GM18873 (cell line): ENCODE measurements around the gene SLC39A3.

ENCODE experiments used
- ATAC-seq: cut with Tn5 transposase; IDR thresholded peaks from one replicate; pipeline ENCODE4 v1.9.1; 2021; ENCODE audit warnings: mild to moderate bottlenecking, moderate library complexity, moderate number of reproducible peaks; ENCODE audit not compliant: unreplicated experiment, low FRiP score

SLC39A3 gene, protein sequence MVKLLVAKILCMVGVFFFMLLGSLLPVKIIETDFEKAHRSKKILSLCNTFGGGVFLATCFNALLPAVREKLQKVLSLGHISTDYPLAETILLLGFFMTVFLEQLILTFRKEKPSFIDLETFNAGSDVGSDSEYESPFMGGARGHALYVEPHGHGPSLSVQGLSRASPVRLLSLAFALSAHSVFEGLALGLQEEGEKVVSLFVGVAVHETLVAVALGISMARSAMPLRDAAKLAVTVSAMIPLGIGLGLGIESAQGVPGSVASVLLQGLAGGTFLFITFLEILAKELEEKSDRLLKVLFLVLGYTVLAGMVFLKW

DNA sequence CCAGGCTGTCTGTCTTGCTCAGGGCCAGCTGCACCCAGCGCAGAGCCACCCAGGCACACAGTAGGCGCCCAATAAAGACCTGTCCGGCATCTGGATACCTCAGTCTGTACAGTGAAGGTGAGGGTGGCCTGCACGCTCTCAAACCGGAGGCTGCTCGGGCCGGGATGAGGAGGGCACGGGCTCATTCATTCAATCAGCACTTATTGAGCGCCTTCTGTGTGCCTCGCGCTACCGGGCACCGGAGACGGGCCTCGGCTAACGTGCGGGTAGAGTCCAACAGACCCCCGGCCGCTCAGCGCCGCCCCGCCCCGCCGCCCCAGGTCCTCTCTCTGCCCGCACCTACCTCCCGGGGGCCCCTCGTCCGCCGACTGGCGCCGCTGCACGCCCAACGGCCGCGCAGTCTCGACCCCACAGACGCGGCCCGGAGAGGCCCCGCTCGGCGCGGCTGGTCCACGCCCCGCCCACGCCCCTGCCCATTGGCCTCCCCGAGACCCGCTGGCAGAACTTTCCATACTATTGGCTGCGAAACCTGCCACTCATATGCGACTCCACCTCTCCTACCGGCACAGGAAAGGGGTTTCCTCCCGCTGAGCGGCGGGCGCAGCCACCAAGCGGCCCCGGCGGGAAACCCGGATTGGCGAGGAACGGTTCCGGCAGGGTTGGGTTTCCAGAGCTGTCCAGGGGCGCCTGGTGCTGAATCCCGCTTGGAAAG lies at the start of gene SLC39A3:
TSS of gene SLC39A3 (minus strand) at position 416 of the 712 bp plus-strand sequence. CDS start 2,760 bp downstream, outside the sequence.
- peak; percentile 86 for ATAC-seq

DNA sequence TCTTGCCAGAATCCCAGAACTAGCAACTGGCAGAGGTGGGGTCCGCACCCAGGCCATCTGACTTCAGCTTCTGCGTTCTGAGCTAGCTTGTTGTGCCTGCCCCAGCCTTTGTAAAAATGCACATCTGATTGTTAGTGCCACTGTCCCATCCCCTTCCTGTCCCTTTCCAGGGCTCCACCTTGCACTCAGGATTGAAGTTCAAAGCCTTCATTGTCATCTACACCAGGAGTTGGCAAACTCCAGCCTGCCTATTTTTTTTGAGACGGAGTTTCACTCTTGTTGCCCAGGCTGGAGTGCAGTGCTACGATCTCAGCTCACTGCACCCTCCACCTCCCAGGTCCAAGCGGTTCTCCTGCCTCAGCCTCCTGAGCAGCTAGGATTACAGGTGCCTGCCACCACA lies 48.4 kb upstream of the SLC39A3 start:
- ATAC-seq, result no peak

DNA sequence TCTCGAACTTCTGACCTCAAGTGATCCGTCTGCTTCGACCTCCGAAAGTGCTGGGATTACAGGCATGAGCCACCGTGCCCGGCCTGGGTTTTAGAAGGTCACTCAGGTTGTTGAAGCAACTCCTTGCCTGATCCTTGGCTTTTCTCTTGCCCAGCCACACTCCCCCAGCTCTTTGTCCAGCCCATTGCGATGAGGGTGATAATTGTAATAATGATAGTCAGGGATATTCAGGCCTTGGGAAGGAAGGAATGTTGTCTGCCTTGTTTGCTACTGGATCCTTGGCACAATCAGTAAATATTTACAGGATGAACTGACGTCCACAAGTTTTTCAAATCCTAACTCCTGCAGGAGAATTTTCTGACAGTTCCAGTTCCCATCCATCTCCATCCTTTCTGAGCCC lies 47.3 kb upstream of the SLC39A3 start:
- ATAC-seq, result no peak

DNA sequence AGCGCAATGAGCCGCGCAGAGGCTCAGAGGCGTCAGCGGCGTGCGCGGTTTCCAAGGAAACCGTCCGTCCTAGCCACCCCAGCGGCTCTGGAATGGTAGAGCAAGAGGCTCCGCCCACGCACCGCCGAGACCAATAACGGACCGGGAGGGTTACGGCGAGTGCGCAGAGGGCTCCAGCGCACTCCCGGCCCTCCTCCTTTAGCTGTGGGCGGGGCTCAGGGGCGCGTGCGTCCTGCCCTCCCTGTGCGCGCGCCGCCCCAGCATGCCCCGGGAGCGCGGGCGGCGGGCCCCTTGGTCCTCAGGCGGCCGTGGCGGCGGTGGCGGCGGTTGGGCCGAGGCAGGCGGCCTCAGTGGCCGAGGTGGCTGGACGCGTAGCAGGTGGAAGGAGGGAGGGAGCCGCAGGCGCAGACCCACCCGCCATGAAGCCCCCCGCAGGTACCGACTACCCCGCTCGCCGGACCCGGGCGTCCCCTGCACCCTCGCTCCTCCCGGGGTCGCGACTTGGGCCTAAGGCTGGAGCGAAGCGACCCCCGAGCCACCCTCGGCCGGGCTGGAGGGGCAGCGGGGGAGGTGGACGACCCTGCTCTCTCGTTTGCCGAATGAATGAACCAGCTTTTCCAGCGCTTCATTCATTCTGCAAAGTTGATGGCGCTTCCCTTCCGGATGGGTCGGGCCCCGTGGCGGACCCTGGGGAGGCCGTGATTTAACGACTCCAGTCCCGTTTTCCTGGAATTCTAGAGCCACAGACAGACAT lies 45.6 kb upstream of the SLC39A3 start, which contains the start of gene THOP1:
TSS of gene THOP1 (plus strand) at position 260 of the 754 bp plus-strand sequence. CDS start at position 420, 160 bp downstream.
- peak; percentile 45 for ATAC-seq

DNA sequence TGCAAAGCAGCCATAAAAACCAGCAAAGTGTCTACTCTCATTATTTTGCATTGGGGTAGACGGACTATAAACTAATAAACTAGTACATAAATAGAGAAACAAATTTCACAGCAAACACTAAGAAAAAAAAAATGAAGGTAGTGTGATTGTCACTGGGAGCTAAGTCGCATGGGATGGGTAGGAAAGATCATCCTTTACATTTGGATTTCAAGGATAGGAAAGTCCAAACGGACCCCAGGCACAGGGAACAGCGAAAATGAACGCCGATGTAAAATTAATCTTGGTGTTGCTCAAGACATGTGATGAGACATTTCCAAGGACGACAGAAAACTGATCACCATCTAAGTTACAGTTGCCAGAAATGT lies 43.9 kb upstream of the SLC39A3 start:
- no peak for ATAC-seq

DNA sequence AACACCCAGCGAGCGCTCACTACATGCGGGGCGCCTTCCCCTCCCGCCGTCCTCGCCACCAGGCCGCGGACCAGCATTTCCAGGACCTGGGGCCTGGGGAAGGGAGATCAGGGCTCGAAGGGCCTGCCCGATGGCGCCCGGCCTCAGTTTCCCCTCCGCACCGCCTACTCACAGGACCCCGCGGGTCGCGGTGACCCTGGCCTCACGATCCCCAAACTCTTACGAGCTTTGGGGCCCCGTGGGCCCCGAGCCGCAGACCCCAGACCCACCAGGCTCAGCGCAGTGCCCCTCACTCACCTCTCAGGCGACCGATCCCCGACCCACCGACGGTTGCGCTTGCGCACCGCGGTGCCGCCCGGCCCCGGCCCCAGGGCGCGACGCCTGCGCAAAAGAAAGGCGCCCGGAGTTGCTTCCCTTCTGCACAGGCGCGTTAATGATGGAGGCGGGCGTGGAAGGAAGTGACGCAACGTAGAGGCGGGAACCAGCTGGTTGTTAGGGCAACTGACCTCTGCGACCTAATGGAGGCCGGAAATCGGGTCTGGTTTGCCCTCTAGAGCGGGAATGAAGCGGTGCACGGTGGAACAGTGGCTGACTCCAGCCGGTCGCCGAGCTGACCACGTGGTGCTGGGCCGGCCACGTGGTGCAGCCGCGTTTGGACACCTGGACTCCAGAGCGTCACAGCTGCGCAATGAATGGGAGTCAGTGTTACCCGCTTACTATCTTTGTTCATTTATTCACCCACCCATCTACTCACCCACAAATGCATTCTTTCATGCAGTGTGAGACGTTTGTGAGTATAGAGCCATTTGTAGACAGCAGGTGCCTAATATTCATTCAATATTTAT lies 43.3 kb upstream of the SLC39A3 start, which contains the start of gene SGTA:
TSS of gene SGTA (minus strand) at position 338 of the 845 bp plus-strand sequence. CDS start 14,205 bp downstream, outside the sequence.
- ATAC-seq, result peak; percentile 69

DNA sequence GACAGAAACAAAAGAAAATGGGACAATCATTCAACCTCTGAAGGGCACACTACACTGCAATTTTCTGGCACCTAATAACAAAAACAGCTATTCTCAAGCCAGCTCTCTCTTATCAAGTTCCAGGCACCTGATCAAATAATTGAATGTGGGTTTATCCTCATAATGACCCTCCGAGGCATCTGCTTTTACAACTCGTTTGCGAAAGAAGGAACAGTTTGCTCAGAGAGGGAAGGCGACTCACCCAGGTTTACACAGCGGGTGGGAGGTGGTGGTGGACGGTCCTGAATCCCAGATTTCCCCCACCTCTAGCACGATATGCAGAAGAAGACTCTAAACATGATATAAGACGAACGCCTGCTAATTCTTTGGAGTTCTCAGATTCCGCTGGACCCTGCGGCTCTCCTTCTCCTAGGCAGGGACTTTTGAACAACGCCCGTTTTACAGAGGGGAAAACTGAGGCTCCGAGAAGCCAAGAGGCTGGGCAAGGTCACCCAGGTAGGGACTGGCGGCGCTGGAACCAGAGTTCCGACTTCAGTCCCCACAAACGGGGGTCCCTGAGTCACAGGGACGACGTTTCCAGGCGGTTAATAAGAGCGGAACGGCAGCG lies 42.6 kb upstream of the SLC39A3 start:
- no peak for ATAC-seq

DNA sequence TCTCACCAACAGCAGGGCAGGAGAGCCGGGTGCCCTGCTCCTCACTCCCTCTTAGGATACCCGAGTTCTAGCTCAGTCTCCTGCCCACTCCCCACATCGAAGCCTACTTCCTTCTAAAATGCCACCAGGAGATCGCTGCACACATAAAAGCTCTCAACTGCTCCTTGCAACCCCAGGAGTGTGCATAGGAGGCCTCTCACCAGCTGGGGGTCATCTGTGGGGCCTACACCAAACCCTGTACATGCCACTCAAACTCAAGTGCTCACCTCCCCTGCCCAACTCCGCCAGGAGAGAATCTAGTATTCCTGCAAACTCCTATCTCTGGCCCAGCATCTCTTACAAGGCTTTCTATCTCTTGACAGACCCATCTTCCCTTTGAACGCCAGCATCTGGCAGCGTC lies 40.5 kb upstream of the SLC39A3 start:
- no peak for ATAC-seq

DNA sequence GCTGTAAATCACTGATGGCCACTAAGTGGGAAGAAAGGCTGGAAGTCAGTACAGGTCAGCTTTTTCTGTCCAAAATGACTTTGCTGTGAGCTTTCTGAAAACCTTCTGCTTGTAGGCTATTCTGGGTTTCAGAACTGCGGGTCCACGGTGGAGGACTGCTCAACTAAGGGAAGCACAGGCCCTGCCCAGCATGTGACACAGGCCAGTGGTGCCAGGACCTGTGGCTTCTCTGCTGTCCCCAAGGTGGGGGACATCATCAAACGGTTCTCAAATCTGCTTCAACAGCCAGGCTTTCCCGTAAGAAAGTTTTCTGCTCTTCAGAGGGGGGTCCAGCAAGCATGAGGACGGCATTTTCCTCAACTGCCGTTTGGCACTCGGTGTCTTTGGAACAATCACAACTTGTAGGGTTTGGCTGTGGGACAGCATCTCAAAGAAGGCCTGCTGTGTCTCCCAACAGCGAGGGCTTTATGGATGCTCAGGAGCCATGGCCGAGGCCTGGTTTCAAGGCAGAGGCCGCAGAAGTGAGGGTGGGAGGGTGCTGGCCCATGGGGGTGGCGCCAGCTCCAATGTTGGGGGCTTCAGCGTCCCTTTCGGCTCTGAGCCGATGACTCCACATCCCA lies 39.4 kb upstream of the SLC39A3 start:
- ATAC-seq, result no peak

DNA sequence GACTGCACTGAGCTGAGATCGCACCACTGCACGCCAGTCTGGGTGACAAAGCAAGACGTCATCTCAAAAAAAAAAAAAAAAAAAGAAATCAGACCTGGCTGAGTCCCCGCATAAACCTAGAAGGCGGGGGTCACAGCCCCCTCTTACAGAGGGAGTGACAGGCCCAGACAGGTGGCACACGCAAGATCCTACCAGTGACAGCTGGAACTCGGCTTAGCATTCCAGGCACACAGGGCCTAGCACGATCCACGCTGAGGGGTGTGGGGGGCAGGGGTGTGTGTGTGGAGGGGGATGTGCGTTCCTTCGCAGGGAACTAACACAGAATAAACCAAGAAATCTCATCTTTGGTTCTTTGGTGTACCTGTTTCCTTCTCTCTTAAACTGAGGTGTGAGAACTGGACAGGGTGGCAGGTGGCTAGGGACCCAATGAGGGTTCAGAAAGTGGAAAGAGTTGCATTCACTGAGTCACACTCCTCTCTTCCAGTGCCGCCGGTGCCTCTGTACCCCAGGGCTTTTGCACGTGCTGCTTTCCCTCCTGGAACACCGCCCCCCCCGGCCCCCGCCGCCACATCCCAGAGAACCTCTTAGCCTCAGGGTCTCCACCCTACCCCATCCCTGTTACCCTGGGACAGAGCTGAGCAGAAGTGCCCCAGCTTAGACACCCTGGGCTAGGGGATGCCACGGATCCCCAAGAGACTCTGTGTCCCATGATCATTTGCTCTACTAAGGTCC lies 38.3 kb upstream of the SLC39A3 start:
- ATAC-seq, result no peak

DNA sequence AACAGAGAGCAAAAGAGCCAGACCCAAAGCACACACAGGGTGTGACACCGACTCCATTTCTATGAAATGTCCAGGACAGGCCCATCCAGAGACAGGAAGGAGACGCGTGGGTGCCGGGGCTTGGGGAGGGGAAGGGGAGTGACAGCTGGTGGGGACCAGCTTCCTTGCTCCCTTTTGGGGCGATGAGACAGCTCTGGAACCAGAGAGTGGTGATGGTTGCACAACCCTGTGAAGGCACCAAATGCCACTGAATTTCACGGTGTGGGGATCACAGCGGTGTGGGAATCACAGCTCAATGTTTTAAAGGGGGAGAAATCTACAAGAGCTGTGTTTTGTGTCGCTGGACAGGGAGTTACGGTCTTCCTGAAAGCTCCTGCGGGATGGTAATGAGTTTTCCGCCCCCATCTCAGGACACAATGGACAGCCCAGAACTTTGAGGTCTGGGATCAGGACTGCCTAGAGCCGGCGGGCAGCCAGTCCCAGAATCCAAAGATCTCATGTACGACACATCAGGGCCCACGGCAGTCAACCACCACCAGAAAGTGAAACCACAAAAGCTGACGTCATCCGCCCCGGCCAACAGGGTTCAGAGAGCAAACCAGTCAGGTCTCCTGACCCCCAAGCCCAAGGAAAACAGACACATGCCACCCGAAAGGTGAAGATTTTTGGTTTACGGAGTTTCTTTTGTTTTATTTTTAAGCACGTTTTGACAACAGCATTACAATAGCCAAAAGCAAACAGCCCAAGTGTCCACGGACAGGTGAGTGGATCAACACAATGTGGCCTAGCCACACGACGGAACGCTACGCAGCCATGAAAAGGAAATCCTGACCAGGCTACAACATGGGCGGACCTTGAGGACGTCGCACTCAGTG lies 36.0 kb upstream of the SLC39A3 start:
- ATAC-seq, result no peak

DNA sequence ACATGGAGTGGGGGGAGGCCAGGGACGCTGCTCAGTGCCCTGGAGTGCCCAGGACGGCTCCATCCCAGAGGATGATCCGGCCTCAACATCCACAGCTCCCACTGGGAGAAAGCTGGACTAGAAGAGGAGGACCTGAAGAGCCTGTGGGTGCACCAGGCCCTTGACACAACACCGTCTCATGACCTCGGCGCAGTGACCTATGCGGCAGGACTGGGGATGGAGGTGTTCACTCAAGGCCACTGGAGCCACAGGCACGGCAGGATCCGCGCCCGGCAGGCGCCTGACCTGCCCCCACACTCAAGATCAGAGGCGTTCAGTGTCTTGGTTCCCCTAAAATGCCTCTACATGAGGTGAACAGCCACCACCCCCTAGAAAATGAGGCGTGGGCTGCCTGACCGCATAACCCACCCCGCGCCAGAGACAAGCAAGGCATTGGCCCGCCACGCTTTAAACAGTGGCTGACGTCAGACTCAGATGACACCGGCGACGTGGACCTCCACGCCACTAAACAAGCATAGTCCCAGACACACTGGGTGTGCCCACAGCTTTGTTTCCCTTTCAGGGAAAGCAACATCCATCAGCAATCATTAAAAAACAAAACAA lies 35.2 kb upstream of the SLC39A3 start:
- no peak for ATAC-seq

DNA sequence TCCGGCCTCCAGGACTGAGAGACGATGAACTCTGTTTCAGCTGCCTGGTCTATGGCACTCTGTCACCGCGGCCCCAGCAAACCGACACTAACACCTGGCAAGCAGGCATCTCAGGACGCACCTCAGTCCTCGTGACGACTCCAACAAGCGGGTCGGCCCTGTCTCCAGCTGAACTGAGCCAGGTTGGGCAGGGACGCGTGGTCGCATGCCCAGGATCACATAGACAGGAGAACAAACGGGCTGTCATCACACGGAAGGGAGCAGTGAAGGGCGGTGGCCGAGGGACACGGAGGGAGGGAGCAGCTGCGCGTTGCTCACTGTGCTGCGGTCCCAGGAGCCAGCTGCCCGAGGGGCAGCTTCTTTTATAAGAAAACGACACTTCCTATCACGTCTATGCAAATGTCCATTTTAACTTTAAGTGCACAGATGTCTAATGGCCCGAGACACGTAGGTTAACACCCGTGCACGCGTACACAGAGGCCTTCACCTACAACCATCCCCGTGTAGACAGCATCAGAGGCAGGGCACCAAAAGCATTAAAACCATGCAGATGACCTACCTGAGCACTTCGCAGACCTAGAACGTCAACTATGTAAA lies 34.4 kb upstream of the SLC39A3 start:
- no peak for ATAC-seq

DNA sequence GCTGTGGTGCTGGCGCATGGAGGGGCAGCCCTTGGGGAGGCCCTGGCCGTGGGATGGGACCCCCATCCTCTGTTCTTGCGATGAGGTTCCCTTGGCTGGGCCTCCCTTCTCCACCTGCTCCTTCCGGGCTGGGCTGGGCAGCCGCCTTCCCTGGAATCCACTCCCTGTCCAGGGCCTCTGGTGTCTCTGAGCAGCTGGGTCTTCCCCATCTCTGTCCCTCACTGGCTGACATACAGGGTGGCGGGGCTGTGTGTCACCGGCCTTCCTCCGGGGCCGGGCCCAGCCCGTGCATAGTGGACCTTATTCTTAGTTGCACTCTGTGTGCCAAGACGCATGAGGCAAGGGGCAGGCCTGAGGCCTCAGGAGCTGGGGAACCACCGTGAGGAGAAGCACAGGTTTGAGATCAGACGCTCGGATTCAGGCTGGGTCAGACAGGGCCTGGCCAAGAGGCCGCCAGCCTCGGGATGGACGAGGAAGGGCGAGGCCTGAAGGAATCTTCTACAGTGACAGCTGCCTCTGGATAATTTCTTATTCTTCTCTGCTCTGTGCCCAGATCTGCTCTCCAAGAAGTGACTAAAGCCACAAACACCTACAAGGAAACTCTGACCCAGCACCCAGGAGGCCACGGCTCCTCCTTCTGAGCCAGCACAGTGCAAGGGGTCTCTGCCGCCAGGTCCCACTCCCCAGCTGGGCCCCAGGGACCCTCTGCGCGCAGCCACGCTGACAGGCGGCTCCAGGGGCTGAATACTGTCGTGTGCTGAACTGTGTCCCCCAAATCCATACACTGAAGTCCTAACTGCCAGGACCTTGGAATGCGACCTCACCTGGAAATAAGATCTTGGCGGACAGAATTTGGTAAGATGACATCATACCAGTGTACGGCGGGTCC lies 32.2 kb upstream of the SLC39A3 start:
- no peak for ATAC-seq

DNA sequence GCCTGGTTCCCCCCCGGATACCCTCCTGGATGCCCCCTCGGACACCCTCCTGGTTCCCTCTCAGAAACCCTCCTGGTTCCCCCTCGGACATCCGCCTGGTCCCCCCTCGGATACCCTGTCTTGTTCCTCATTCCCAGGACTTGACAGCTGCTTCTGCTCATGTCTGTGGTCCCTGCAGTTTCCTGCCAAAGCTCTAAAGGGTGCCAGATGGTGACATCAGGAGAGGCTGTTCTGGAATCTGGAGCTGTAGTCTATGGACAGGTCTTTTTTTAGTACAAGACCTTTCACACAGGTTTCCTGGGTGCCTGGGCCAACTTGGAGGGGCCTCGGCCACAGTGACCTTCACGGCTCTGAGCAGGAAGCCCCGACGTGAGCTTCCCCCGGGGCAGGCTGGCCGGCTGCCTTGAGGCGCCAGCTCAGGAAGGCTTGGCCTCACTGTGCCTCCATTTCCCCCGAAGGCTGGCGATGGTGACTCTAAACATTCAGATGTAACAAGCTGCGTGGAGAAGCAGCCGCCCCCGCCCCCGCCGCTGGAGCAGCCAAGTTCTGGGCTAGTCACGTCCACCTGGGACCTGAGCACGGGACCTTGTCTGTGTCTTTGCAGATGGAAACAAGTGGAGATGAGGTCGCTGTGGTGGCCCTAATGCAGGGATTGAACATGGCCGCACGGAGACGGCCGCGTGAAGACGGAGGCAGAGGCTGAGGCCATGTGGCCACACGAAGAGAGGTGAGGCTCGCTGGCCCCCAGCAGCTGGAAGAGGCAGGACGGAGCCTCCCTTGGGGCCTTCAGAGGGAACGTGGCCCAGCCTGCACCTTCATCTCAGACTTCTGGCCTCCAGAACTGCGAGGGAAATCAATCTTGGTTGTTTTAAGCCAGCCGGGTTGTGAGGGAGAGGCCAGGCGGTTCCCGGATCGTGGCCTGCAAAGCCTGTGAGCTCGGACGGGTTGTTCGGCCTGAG lies 30.5 kb upstream of the SLC39A3 start:
- ATAC-seq, result no peak
